HepG2 (cell line): ENCODE data around the gene GAL3ST2. TPM values are rescaled to one million over a fixed set of nuclear protein-coding genes. Genes with fewer than 3 reads are reported as not detected.

Source experiments
- AHDC1 ChIP-seq: sonication (generic); formaldehyde crosslinking; IDR thresholded peaks from 2 replicates; pipeline ENCODE4 v1.5.1; 2020; ENCODE audit warnings: mild to moderate bottlenecking, missing genetic modification reagents, borderline replicate concordance
- FUBP1 ChIP-seq: sonication (generic); formaldehyde crosslinking; IDR thresholded peaks from 2 replicates; pipeline ENCODE4 v1.5.1; 2020; ENCODE audit warnings: missing genetic modification reagents, mild to moderate bottlenecking, borderline replicate concordance
- NFE2L1 ChIP-seq: sonication (generic); formaldehyde crosslinking; IDR thresholded peaks from 2 replicates; pipeline ENCODE4 v1.4.0; 2020; ENCODE audit warnings: missing genetic modification reagents, mild to moderate bottlenecking, borderline replicate concordance
- RFXANK ChIP-seq: IDR thresholded peaks from 2 replicates; pipeline ENCODE4 v1.6.1; 2016
- SETDB1 ChIP-seq: sonication (generic); formaldehyde crosslinking; IDR thresholded peaks from 2 replicates; pipeline ENCODE4 v1.5.1; 2020; ENCODE audit warnings: missing genetic modification reagents, mild to moderate bottlenecking, borderline replicate concordance
- SRY ChIP-seq: sonication (generic); formaldehyde crosslinking; IDR thresholded peaks from 2 replicates; pipeline ENCODE4 v1.8.0; 2022; ENCODE audit warnings: mild to moderate bottlenecking, missing genetic modification reagents
- STAG1 ChIP-seq: sonication (generic); formaldehyde crosslinking; IDR thresholded peaks from 2 replicates; pipeline ENCODE4 v1.4.0; 2020; ENCODE audit warnings: missing genetic modification reagents
- SUZ12 ChIP-seq: fragments of 150-350 bp; IDR thresholded peaks from 2 replicates; pipeline ENCODE4 v1.6.1; 2014; ENCODE audit warnings: low read depth, low read length
- TFE3 ChIP-seq: IDR thresholded peaks from 2 replicates; pipeline ENCODE4 v1.6.1; 2016
- TOE1 ChIP-seq: sonication (generic); formaldehyde crosslinking; IDR thresholded peaks from 2 replicates; pipeline ENCODE4 v1.4.0; 2020; ENCODE audit warnings: mild to moderate bottlenecking, missing genetic modification reagents
- ZKSCAN8 ChIP-seq: IDR thresholded peaks from 2 replicates; pipeline ENCODE4 v1.6.1; 2016; ENCODE audit warnings: borderline replicate concordance, missing genetic modification reagents, missing compliant biosample characterization
- ZNF143 ChIP-seq: sonication (generic); formaldehyde crosslinking; IDR thresholded peaks from 2 replicates; pipeline ENCODE4 v1.4.0; 2020; ENCODE audit warnings: missing genetic modification reagents
- ZNF235 ChIP-seq: sonication (generic); formaldehyde crosslinking; IDR thresholded peaks from 2 replicates; pipeline ENCODE4 v1.8.1; 2023; ENCODE audit warnings: mild to moderate bottlenecking, missing genetic modification reagents, borderline replicate concordance
- ZNF589 ChIP-seq: sonication (generic); formaldehyde crosslinking; conservative IDR thresholded peaks from 2 replicates; pipeline ENCODE4 v1.8.0; 2022; ENCODE audit warnings: mild to moderate bottlenecking, moderate library complexity, missing genetic modification reagents
- ZSCAN31 ChIP-seq: sonication (generic); formaldehyde crosslinking; IDR thresholded peaks from 2 replicates; pipeline ENCODE4 v1.5.0; 2020; ENCODE audit warnings: low read depth, mild to moderate bottlenecking, missing genetic modification reagents
- ZSCAN9 ChIP-seq: IDR thresholded peaks from 2 replicates; pipeline ENCODE4 v1.6.1; 2016; ENCODE audit warnings: borderline replicate concordance
- polyA plus RNA-seq, 8 experiments: library from polyadenylated mRNA; depleted of rRNA in 3 of 8; stranded (reverse) in 7 of 8; unstranded in 1 of 8; fragments of >200 nt; fragmentation: Illumina TruSeq in 4 of 8; extraction: Trizol in 4 of 8; gene quantifications; 2 replicates each; pipeline versions ENCODE4 v1.2.1 to v1.2.3, GENCODE V29; 2011 to 2016; ENCODE audit warnings: low read depth in 4 of 8, missing spikeins in 1 of 8, mixed read lengths in 1 of 8; ENCODE audit not compliant: insufficient read depth in 1 of 8
- total RNA-seq, 5 experiments: library from RNA; depleted of rRNA; stranded (reverse); fragments of >200 nt; fragmentation: Illumina TruSeq; extraction: Trizol; gene quantifications; 2 replicates each; pipeline ENCODE4 v1.2.3, GENCODE V29; 2016; ENCODE audit warnings: low read depth in 1 of 5
- TF ChIP-seq, protein P1 (sequence below): IDR thresholded peaks from 2 replicates; pipeline ENCODE4 v1.6.1; 2018; ENCODE audit warnings: missing genetic modification reagents, mild to moderate bottlenecking, missing compliant biosample characterization
- TF ChIP-seq, protein P2 (sequence below): IDR thresholded peaks from 2 replicates; pipeline ENCODE4 v1.6.1; 2016; ENCODE audit warnings: low read depth, borderline replicate concordance

GAL3ST2 gene
- total and polyA plus RNA-seq, 2 of the 13 experiments (the other 11 are each of a cell fraction or from before 2014, with no cell fraction given): 0.17 to 0.20 TPM

DNA sequence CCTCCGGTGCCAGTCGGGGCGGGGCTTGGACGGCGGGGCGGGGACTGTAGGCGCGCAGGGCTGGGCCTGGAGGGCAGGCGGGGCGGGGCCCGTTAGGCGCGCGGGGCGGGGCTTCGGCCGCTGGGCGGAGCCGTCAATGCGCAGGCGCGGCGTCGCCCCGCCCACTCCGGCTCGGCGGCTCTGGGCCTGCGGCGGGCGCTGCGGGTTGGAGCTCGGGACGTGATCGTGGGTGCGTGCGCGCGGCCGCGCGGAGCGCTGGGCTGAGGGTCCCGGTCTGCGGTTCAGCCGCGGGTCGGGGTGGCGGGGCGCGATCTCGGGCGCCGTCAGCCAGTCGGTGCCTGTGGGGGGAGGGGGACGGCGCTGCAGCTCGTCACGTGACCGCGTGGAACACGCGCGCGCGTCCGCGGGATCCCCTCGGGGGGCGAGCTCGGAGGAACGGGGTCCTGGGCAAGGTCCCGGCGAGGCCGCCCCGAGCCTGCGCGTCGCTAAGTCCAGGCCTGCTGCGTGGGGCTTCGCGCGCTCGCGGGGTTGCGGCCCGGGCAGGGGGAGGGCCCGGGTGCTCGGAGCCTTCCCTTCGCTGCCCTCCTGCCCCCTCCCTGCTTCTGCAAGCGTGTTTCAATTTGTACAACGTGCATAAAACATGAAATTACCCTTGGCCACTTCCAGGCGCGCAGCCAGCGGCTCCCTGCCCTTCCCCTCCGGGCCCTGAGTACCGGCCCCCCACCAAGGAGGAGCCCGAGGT, 42.0 kb upstream of the GAL3ST2 start, which contains the start of gene D2HGDH (continued):
- TF ChIP-seq AHDC1 (CRISPR knock-in tag) (no peak; the same call in 1 of the 2 replicates), ZSCAN9 (CRISPR knock-in tag) (no peak; the same call in 1 of the 2 replicates), SUZ12 (no peak), ZKSCAN8 (CRISPR knock-in tag) (no peak), TOE1 (no peak), NFE2L1 (CRISPR knock-in tag) (peak; percentile 90), ZNF235 (peak; percentile 63), RFXANK (CRISPR knock-in tag) (no peak), ZNF589 (CRISPR knock-in tag) (0 out of 2 replicates have a peak, but pooled peaks have one; percentile 63), ZSCAN31 (peak; percentile 31; the same call in 1 of the 2 replicates), SRY (CRISPR knock-in tag) (no peak; the same call in 1 of the 2 replicates), STAG1 (CRISPR knock-in tag) (no peak), SETDB1 (CRISPR knock-in tag) (no peak), ZNF143 (CRISPR knock-in tag) (no peak), FUBP1 (no peak), TFE3 (CRISPR knock-in tag) (no peak; the same call in 1 of the 2 replicates)
- TF ChIP-seq, protein P1, sequence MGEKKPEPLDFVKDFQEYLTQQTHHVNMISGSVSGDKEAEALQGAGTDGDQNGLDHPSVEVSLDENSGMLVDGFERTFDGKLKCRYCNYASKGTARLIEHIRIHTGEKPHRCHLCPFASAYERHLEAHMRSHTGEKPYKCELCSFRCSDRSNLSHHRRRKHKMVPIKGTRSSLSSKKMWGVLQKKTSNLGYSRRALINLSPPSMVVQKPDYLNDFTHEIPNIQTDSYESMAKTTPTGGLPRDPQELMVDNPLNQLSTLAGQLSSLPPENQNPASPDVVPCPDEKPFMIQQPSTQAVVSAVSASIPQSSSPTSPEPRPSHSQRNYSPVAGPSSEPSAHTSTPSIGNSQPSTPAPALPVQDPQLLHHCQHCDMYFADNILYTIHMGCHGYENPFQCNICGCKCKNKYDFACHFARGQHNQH (CRISPR knock-in tag): no peak
- TF ChIP-seq, protein P2, sequence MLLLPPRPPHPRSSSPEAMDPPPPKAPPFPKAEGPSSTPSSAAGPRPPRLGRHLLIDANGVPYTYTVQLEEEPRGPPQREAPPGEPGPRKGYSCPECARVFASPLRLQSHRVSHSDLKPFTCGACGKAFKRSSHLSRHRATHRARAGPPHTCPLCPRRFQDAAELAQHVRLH (CRISPR knock-in tag): no peak
